Kidney capillary endothelial cell (primary cell): Measurements from ENCODE around the gene COX5B.
A peak's percentile ranks its signal among the peaks of the same experiment; 100 is the strongest.
"Not testable (repeated sequence)": the region's sequence is repeated elsewhere in the genome, so short reads cannot be mapped to it uniquely, and the experiment has no call there.

Source experiments
- DNase-seq: peaks from one replicate; pipeline ENCODE4 v3.0.0-alpha.2; 2018; ENCODE audit warnings: low spot score

Gene COX5B

DNA sequence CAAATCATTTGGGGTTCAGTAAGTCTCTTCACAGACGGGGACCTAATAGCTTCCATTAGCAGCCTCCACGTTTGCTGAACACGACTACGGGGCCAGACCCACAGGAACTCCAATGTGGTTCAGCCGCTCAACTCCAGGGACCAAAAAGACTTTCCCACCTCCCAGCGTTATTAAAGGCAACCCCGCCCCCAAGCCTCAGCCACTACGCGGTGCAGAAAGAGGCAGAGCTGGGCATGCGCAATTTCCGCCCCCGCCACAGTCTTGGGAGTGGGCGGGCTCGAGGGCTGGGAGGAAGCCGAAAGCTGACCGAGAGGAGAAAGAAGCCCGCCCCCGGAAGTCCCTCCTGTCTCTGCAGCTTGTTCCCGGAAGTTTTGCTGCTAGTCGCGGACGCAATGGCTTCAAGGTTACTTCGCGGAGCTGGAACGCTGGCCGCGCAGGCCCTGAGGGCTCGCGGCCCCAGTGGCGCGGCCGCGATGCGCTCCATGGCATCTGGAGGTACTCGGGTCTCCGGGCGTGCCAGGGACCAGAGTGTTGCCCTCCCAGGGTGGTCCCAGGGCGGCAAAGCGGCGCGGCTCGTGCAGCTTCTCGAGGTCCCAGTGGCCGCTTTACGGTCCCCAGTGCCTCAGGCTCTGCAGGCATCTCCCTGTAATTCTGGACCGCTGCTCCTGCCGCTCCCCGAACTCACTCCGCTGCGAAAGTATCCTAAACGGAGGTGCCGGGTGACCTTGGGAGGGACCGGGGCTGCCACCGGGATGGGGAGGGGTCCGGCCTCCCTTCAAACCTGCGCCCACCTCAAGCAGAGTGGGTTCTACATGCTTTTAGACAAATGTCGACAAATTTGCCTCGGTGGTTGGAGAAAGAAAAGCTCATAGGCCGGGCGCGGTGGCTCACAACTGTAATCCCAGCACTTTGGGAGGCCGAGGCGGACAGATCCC, at the start of gene COX5B:
Gene COX5B, plus strand, starts transcription at position 368 of the 935 bp plus-strand sequence. Its CDS starts 25 bp downstream, at position 393.
- peak; percentile 98 for DNase-seq

DNA sequence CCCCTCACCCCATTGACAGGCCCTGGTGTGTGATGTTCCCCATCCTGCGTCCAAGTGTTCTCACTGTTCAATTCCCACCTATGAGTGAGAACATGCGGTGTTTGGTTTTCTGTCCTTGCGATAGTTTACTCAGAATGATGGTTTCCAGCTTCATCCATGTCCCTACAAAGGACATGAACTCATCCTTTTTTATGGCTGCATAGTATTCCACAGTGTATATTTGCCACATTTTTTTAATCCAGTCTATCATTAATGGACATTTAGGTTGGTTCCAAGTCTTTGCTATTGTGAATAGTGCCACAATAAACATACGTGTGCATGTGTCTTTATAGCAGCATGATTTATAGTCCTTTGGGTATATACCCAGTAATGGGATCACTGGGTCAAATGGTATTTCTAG, 49.7 kb upstream of the COX5B start:
- DNase-seq: not testable (repeated sequence)

GRCh38 chr2:97601537-97601936, 44.3 kb upstream of the COX5B start:
- not testable (repeated sequence) for DNase-seq

DNA sequence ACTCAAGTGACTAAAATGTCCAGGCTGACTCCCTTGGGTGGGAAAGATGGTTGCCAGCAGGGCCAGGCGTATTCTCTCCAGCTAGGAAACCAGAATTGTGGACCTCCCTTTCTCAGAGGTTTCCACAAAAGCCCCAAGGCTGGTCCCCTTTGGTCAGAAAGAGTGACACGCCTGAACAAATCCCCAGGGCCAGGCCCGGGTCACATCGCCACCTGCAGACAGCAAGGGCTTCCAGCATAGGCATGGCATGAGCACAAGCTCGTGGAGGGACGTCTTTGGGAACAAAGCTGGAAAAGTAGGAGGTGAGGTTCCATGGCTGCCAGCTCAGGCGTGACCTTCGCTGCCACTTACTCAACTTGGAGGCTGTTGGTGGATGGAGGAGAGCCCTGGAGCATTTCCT, 40.8 kb upstream of the COX5B start:
- DNase-seq: not testable (repeated sequence)

DNA sequence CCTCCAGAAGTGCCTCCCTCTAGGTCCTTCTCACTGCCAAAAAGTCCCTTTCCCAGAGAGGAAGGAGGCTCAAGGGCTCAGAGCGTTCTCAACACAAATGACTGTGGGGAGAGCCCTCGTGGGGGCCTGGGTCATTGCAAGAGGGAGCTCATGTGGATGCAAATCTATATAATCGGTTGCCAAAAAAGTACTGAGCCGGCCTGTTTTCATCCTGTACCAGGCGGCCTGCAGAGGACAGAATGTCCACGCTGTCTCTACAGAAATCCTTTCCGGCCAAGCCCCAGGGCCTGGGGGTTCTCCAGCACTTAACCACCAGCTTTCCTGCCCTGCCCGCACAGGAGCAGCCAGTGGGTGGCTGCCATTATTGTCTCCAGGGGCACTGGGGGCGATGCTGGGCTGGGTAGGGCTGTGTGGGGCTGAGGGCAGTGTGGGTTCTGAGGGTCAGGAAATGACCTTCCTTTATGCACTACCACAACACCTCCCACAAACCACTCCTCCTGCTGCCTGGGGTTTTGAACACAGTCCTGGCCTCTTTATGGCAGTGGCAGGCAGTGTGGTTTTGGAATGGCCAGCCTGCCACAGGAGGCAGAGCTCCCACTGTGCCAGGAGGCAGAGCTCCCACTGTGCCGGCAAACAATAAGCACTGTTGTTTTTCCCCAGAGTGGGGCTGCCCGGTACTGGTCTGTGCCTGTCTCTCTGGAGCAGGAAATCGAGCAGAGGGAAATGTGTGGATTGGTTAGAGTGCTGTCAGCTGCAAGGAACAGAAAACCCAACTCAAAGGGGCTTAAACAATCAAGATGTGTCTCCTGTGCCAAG, 40.1 kb upstream of the COX5B start:
- DNase-seq: not testable (repeated sequence)

DNA sequence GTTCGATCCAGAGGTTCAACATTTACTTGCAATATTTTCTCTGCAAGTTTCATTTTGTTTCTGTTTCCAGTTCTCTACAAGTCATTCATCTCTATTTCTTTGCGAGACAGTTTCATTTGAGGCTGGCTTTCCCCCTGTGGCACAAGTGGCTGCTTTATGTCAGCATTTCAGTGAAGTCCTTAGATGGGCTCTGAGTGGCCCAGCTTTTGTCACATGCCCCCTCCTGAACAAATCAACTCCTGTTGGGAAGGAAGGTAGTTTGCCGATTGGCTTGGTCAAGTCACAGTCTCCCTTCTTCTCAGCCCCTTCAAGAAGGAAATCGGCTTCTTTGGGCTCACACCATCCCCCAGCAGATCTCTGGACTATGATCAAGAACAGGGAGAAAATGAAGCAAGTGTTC, 37.1 kb upstream of the COX5B start:
- DNase-seq: not testable (repeated sequence)

GRCh38 chr2:97611895-97612294, 34.0 kb upstream of the COX5B start:
- DNase-seq: not testable (repeated sequence)

DNA sequence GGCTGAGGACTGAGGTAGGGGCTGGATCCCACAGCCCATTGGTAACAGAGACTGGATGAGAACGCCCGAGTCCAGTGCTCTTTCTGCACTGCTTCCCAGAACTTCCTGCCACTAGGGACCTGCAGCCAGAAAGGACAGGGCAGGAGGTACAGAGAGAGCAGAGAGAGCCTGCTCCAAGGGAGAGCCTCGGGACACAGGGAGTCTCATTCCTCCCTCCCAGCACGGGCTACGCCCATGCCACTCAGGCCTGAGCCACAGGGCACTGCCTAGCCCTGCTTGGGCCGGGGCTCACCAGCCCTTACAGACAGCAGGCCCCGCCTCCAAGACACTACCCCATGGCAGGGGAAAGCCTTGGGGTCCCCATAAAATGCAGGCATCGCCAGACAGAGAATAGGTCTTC, 30.1 kb upstream of the COX5B start:
- DNase-seq: not testable (repeated sequence)

DNA sequence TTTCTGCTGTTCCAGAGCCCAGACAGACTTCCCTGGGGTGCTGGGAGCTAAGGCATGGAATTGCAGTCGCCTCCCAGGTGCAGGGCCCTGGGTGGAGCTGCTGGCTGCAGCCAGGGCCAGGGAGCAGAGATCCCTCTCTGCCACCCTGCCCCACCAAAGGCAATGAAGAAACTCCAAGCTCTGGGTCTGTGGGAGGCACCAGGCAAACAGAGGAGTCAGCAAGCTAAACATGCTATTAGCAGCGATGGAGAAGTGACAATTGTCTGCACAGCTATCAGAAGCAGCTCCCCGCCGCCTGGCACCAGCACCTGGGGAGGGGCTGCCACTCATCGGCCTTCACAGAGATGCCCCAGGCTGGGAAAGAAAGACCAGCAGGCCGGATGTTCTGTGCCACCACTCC, 28.0 kb upstream of the COX5B start:
- no peak for DNase-seq

DNA sequence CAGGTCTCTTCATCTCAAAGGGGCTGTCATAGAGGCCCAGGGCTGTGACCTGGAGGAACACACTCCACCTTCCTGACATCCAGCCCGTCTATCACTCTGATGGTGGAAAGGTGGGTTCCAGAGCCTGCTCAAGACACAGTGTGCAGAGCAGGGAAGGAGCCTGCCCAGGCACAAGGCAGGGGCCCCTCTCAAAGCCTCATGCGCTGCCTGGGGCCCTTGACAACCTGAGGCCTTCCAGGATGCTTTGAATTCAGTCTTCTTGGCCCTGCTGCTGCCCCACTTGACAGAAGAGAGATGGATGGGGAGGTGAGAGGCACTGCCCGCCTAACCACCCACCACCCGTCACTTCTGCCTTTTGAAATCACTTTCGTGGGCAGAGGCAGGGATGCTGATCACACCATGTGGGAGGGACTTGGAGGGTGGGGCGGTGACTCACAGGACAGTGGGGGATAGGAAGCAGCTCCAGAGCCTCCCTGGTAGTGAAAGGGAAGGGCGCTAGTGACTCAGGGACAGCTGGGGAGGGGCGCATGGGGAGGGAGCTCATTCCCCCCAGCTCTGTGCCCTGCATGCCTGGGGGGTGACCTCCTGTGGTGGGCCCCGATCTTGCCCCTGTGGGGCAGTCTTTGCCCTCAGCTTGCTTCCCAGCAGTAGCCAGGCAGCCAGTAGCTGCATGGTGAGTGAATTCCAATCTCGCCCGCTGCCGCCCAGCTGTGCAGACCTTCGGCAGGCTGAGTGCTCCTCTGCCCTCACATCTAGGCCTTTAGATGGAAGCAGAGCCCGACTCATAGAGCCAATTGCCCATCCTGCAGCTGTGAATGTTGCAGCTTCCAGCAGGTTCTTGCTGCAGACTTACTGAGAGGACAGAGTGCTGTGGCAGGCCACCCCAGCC, 26.7 kb upstream of the COX5B start:
- DNase-seq: not testable (repeated sequence)

DNA sequence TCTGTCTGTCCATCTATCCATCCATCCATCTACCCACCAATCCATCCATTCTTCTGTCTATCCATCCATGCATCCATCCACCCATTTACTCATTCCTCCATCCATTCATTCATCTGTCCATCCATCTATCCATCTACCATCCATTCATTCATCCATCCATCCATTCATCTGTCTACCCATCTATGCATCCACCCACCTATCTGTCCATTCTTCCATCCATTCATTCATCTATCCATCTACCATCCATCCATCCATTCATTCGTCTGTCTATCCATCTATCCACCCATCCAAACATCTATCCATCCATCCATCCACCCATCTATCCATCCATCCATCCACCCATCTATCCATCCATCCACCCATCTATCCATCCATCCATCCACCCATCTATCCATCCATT, 25.4 kb upstream of the COX5B start:
- DNase-seq: not testable (repeated sequence)

GRCh38 chr2:97622976-97623375, 22.9 kb upstream of the COX5B start:
- not testable (repeated sequence) for DNase-seq

- not testable (repeated sequence) for DNase-seq
Measured at GRCh38 chr2:97625354-97626048, 20.4 kb upstream of the COX5B start.

- not testable (repeated sequence) for DNase-seq
Measured at GRCh38 chr2:97626049-97626430, 19.8 kb upstream of the COX5B start.

- no peak for DNase-seq
Measured at GRCh38 chr2:97644023-97644717, 1.7 kb upstream of the COX5B start.

DNA sequence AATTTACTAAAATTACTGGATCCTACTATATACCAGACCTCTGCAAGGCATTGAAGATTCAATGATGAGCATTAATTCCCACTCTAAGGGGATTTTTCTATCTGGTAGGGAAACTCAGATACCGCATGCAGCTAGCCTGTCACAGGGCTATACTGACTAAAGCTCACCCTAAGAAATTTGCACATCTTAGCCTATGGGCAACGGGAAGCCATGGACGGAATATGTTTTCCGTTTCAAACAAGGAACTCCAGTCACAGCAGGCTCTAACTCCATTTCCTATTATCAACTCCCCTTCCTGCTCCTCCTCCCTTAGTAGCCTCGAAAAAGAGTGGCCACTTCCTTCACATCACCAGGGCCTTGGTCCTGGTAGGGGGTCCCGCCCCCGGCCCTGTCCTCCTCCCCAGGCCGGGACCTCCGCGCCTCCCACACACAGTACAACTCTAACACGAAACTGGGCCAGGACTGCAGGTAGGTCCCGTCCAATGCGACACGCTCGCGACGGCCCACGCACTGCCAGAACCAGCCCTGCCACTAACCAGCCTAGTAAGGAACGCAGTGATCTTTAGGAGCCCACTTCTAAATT, 659 bp upstream of the COX5B start:
- DNase-seq: peak; percentile 44

- no peak for DNase-seq
Measured at GRCh38 chr2:97646977-97647376, 1.1 kb downstream of the COX5B start.

DNA sequence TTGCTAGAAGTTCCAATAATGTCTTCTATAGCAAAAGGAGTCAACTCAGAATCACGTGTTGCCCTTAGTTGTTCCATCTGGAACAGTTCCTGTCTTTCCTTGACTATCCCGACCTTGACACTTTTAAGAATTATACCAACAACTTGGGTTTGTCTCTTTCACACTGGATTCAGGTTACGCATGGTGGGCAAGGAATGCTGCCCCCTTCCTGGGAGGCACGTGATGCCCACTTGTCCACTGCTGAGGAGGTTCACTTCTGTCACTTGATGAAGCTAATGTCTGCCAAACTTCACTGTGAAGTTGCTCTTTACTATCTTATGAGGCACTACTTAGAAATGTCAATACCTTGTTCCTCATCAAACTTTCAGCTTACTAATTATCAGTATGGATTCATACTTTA, 5.3 kb downstream of the COX5B start:
- DNase-seq: no peak

DNA sequence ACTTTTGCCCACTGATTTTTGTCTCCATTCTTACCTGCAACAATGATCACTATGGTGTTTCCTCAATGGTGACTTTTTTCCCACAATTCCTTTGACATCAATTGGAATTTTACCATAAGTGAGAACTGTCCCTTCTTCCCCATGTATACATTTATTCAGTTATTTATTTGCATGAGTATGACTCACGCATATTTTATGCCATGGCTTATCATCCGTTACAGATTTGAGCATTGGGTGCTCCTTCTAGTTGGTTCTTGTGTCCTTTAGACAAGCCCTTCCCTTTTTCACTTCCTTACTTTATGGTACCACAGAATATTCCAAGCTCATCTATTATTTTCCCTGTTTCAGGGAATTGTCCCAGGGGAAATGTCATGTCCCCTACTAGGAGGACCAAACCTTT, 7.6 kb downstream of the COX5B start:
- no peak for DNase-seq

DNA sequence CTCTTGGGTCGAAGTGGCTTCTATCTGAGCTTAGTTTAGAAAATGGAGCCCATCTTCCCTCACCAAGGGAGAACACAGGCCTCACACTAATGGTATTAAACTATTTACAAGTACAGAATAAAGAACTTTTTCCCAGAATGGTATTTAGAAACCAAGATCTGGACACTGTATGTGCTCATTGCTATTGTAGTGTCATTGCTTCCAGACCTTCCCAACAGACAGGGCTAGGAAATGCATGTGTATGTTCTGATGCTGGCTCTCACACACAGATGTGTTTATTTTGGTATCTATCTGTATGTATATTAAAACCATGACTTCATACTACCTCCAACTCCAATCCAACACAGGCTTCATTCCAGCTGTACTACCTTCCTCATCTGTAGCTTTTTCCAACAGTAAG, 8.0 kb downstream of the COX5B start:
- no peak for DNase-seq
